Activated T-cell treated with anti-CD3 and anti-CD28 coated beads, Interleukin-2, amount 50 U/mL, for 1 hour (primary cell): ENCODE measurements around the gene SETBP1.
"Not testable (repeated sequence)": the region's sequence is repeated elsewhere in the genome, so short reads cannot be mapped to it uniquely, and the experiment has no call there.

Experiments
- DNase-seq: peaks from one replicate; pipeline ENCODE4 v3.0.0-alpha.2; 2020

SETBP1 gene

DNA sequence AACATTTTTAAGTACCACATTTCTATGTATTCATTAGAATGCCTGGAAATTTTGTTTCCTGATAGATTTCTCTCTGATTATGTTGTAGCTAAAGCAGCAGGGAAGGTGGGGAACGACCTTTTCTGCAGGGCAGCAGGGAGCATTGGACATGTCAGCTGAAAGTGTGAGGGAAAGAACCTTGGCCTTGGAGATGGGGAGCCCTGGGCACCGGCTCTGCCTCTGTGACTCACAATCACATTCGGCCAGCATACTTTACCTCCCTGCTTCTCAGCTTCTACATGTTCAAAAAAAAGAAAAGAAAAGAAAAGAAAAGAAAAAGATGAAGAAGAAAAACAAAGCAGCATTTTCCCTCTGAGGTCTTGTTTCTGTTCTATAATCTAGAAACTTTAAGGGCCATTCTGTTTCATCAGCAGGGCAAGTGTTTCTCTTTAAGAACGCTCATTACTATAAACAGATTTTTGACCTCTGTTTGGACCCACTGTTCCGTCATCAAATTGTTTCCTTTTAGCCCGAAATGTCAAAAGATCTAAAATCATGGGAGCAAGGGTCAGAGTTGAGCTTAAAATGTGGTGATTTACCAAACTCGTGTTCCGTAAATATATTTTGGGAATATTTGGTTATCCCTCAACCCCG lies 27.9 kb downstream of the SETBP1 start:
- no peak for DNase-seq

DNA sequence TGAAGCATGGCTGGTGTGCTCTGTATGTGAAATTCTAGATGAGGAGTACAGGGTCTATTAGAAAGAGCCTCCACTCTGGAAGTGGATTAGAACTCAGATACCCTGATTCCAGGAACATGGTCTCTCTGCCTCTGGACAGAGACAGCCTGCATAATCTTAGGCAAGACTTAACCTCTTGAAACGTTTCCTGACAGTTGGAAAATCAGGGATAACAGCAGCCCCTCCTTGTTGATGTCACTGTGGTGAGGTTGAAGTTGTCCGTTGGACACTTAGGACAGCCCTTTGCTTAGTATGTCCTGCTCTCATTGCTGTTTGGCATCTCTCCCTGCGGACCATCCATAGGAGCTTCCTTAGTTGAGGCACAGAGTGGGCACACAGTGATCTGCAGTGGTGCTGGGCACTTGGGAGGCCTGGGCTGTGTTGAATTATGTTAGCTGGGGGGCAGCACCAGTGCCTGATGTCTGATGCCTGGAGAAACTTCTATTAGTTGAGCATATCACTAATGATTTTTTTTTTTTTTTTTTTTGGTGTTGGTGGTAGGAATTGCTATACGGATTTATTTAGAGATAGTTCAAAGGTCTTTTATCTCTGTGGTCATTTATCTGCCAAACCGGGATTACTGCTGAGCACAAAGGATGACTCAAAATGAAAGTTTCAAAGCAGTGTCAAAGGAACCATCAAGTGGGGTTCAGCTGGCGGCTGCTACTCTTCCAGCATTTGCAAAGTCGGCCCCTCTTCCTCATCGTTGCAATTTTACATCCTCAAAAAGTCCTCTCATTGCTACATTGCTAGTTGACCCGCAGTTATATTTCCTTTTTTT lies 28.8 kb downstream of the SETBP1 start:
- DNase-seq, result no peak

DNA sequence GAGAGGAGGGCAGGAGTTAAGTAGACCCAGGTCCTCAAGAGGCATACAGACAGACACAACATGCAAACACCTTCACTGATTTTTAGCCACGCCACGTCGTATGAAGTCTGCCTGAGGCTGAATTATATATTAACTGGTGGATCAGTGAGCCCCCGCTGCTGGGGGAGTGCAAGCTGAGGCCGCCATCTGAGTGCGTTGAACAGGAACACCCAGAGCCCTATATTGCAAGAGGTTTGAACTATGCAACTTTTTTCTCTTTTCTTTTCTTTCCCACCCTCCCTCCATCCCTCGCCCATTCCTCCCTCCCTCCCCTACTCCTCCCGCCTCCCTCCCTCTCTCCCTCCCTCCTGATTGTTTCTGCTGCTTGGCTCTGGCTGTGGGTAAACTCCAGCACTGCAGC lies 30.2 kb downstream of the SETBP1 start:
- DNase-seq, result no peak

DNA sequence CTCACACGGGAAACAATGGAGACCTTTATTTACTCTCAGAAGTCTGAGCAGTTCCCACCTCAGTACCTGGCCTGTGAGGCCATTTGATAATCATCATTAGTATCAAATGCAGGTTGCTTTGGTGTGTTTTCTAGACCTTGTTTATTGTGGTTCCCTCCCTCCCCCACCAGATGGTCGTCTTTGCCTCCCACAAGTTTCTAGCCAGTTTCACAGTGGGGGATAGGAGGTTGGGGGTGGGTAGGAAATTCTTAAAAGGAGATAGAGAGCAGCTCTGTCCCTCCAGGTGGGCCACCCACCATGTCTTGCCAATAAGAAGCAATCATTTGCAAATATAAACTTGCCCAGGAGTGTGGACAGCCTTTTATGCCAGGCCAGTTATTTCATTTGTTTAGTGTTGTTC lies 31.3 kb downstream of the SETBP1 start:
- DNase-seq, result no peak

DNA sequence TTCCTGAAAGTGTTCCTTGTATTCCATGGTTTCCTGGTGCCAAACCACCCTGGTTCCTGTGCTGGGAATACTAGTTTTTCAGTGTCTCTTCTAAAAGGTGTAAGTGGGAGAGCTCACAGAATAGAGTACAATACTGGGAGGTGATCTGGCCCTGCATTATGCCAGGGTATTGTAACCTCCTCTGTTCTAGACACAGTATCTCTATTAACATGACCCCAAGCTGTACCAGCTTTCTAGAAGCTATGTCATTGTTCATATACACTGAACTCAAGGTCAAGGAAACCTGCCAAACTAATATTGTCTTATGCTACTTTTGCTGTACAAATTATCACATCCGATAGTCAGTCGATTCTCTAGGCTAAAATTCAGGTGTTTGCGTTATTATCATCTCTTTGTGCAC lies 32.7 kb downstream of the SETBP1 start:
- DNase-seq, result no peak

DNA sequence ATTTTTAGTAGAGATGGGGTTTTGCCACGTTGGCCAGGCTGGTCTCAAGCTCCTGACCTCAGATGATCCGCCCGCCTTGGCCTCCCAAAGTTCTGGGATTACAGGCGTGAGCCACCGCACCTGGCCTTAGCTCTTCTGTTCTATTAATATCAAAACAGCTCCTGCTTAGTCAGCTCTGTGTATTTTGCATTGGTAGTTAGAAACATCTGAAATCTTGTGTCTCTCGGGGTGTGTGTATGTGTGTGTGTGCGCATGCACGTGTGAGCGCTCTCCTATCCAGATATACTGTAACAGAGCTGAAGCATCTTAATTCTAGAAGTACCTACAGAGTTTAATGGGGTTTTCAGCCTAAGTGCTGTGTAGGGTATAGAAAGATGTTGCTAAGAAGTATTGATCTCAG lies 33.7 kb downstream of the SETBP1 start:
- DNase-seq, result no peak

DNA sequence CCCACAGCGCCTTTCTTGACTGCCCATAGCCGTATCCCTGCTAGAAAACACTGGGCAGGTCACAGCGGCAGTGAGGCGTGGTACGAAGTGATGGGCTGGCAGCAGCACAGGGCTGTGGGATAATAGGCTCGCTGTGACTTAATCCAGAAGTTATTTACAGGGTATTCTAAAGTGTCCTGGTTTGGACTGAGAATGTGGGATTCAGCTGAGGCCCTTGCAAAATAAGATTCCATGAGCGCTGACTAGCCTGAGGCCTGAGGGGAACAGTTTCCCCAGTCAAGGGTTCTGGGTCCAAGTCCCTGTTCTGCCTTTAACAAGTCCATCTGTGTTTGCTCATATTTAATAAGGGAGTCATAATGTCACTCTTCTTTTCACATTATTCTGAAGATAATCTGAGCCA lies 34.6 kb downstream of the SETBP1 start:
- no peak for DNase-seq

DNA sequence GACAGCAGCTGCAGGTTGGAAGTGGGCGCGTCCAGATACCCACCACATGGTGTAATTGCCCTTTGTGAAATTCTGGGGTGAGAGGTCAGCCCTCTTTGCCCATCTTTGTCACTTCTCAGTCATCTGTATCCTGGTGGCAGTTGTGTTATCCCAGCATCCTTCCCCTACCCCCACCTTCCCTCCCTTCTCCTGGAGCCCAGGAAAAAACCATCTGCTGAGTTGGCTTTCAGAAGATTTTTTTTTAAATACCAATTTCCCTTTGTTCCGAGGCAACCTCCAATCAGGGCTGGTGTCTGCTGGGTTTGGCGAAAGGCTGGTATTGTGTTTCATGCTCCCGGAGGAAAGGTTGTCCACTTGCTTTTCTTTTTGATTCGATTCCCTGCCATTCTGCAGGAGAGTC lies 35.2 kb downstream of the SETBP1 start:
- DNase-seq, result no peak

DNA sequence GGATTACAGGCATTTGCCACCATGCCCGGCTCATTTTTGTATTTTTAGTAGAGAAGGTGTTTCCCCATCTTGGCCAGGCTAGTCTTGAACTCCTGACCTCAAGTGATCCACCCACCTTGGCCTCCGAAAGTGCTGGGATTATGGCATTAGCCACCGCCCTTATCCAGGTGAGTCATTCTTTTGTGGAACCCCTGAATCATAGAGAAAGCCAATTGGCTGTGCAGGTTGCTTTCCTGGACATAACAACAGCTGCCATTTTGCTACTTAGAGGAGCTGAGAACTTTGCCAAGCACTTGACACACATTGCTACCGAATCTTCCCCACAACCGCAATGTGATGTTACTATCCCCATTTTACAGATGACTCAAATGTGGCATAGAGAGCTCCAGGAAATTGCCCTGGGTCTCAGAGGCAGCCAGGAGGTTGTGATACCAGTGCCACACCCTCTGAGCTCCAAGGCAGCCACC lies 36.0 kb downstream of the SETBP1 start:
- no peak for DNase-seq

DNA sequence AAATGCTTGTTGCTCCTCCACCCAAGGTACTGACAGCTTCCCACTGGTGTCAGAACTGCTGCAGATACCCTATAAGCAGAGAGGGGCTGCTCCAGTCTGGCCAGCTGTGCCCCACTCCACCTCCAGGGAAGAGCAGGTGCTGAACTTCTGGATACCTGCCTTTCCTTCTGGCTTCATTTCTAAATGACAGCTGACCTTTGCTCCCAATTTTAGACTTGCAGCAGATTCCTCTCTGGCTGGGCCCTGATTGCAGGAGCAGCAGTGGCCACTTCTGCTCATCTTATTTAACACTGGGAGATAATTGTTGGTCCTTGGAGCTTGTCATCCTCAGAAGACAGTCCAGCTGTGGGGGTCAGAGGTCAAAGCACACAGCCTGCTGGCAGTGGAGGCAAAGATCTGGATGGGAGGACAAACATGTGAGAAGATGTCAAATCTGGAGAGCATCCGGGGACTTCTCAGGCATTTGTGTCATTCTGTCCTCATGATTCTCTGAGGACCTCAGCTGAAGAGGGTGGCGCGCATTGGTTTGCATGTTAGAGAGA lies 38.9 kb downstream of the SETBP1 start:
- no peak for DNase-seq

DNA sequence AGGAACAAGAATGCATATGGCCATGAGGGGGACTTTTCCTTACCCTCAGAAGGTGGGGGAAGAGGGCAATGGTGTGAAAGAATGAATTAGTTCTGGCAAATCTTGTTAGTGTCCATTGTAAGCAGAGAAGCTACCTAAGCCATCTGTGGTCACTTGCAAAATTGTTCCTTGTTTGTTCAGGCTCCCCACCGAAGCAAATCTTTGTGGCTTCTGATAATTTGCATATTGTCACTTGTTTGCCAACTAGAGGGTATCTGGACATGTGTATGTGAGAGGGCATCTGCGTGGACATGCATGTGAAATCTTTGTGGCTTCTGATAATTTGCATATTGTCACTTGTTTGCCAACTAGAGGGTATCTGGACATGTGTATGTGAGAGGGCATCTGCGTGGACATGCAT lies 41.1 kb downstream of the SETBP1 start:
- DNase-seq, result not testable (repeated sequence)

DNA sequence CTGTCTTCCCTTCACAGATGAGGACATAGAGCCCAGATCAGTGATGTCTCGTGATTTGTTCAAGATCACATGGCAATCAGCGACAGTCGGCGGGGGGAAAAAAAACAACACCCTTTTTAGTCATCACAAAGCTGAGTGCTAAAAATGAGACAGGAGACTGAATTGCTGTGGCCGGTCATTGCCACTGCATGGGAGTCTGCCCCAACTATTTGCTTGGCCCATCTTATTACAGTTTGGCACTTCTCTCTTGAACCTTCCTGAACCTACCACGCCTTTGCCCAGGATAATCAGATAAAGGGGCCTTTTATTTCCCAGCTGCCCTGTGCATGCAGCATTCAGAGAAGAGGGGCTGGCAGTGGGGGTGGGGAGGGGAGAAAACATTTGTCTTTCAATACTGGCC lies 42.7 kb downstream of the SETBP1 start:
- DNase-seq, result no peak

DNA sequence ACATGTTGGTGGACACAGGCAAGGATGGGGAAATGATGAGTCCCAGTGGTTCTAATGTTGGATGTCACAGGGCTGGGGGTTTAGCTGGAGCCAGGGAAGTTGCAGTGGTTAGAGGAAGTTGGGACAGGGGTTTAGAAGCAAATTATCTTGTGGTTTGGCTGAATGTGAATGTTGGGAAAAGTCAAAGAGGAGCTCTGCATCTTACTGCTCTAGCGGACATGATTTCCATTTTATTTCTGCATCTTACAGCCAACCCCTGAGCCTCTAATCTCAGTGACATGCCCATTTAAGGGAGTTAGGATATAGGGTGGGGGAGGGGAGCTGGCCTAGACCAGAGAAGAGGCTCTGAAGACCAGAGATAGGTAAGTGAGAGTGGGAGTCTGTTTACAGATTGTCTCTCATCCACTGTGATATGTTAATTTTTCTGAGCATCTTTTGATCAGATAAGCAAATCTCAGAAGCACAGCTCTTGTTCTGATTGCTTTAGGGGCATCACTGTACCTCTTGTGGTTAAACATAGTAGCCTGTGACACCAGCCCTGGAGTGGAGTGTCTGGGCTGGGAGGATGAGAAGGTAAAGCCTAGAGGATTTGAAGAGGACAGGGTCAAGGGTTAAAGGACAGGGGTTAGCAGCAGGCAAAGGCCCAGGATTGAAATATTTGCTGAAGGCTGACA lies 43.6 kb downstream of the SETBP1 start:
- DNase-seq, result no peak

DNA sequence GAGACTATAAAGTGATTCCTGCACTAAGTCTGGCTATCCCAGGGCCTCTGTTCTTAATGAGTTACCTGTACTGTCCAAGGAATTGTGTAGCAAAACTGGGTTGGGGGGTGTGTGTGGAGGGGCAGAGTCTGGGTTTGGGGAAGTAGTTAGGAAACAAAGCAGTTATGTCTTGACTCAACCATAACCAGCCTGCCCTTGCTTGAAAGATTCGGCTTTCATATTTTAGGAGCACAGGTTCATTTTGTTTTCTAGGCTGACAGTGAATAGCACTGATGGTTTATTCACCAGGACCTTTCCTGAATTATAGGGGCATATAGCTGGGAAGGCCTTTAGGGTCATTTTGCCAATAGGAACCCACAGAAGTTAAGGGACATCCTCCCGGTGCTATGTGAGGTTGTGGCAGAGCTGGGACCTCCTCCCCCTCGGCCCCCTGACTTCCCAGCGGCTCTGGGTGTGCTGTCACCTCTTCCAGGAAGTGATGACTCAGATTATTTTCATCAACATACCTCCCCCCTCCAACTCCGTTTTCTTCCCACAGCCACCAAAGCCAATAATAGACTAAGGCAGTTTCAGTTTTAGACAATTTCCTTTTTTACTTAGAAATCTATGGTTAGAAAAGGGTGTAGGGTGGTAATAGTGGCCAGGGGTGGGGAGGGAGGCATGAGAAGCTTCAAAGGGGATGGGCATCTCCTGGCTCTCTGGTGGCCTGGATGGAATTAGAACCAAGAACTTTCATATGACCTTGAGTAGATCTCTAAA lies 44.8 kb downstream of the SETBP1 start:
- DNase-seq, result peak; percentile 34

DNA sequence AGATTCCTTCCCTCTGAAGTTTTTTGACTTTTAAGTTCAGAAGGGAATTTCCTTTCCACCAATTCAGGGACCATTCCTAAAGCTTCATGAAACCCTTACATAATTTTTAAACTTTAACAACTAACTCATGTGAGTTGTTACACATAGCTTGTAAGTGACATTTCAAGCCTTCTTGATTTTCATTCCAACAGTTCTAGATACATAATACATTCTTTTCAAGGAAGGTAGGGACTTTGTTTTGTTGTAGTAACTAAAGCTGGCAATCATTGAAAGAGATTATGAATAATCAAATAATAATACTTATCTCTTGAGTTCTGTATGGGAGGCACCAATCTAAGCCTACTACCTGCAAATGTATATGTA lies 45.4 kb downstream of the SETBP1 start:
- DNase-seq, result no peak

DNA sequence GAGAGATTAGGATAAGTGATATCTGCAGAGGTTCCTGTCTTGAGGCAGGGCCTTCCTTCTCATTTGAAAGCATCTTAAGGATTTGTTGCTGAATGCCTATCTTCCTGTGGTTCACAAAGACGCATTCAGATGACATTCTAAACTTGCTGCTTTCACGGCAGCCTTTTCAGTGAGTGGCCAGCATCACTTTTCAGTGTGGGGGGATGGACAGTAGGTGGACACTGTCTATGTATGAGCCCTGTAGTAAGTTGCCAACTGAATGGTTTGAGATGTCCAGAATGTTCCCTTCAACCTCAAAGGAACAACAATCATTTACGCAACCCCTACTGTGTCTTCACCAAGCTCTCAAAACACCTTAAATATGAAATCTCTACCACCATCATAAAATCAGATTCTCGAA lies 46.6 kb downstream of the SETBP1 start:
- no peak for DNase-seq

DNA sequence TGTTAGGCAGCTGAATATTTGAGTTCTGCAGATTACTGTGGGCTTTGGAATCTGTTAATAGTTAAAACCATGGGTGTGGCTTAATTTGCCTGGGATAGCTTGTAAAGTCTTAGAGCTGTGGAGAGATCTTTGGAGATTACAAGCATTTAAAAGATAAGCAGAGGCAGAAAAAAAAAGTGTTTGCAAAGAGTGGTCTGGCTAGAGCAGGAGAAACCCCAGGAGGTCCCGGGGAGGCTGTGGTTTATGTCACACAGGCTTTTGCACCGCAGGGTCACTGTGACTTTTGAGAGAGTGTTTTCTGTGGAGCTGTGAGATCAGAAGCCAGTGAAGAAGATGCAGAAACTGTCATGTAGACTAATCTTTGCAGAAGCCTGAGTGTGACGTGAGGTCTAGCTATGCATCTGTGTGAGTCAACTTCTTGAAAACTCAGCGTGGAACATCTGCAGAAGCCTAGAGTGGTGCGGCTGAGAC lies 49.0 kb downstream of the SETBP1 start:
- no peak for DNase-seq

DNA sequence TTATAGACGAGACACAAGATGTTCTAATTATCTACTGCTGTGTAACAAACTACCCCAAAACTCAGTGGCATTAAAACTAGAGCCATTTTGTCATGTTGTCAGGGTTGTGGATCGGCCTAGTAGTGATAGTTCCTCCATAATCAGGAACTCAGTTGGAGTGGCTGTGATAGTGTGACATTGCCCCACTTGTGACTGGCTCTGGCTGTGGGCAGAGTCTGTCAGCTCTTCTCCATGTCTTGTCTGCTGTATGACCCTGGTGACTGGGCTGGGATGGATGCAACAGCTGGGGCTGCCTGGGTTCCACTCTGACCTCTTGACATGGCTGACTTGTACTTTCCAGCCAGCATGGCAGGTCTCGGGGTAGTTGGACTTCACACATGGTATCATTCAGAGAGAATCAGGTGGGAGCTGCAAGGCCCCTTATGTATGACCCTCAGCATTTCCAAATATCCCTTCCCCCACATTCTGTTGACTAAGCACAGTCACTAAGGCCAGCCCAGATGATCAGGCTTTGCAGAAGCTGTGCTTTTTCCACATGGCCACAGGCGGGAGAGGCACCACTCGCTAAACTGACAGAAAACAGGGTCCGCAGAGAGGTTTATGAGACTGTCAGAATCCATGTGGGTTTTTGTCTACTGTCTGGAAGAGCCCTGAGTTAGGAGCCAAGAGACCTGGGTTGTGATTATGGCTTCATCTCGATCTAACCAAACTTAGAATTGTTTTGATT lies 50.3 kb downstream of the SETBP1 start:
- DNase-seq, result no peak

DNA sequence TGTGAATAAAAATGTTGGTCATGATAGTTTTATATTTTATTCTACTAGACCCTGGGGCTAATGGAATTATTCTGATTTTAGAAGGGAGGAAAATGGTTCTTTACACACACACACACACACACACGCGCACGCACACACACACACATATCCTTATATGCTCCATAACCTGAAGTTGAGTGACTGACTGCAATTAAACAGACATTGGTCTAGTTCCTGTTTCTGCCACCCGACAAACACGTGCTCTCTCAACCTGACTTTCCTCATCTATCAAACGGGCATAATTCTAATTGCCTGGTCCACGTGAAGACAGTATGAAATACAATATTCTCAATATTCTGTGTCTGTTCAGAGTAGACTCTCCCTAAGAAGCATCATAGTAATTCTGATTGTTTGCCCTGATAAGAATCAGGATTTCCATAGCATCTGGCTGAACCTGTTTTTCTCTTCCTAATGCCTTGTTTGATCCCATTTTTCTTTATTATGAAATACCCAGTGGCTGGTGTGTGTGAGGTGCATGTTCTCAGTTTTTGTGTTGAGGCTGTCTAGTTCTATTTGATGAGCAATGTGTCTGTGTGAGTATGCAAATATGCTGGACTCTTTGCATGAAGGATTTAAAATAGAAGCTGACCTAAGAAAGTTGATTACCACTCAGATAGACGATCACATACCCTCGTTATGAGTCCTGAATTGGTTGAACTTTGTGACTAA lies 51.0 kb downstream of the SETBP1 start:
- DNase-seq, result no peak

DNA sequence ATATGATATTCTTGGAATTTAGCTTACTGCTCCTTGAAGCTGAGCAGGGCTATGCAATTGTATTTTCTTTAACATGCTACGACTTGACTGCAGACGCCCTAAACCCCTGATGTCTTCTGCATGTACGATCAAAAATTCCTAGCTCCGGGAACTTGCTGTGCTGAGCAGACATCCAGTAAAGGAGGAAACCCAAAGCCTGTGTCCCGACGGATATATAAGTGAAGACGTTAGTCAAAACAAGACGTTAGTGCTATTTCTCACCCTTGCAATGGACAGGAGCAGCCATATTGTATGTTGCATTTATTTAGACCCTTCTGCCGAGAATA lies 51.5 kb downstream of the SETBP1 start:
- no peak for DNase-seq

DNA sequence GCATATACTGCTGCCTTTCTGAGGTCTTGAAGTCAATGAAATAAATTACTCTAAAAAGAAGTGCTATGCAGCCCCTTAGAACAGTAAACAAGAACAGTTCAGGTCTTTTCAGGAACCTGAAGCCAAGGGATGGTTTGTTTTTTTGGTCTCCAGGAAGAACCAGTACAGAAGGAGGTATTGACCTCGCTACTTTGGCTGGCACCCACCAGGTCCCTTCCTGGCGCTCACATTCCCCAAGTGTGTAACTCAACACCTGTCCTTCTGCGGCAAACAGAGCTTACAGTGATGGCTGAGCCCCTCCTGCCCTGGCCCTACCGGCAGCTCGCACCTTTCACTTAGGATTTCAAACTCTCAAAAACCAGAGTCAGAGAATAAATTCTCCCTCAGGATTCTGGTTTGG lies 51.9 kb downstream of the SETBP1 start:
- no peak for DNase-seq
